A549 (cell line): ENCODE measurements around the gene MEPCE. TPM values are rescaled to one million over a fixed set of nuclear protein-coding genes. Genes with fewer than 3 reads are reported as not detected.

Source experiments
- ATAC-seq, 2 experiments: fragments of 200-7000 bp in 1 of 2; fragments of >200 bp in 1 of 2; cut with Nextera tagmentation in 1 of 2; cut with Tn5 transposase in 1 of 2; 3 replicates each; pipeline versions ENCODE4 v1.8.0 to v1.9.1; 2018 to 2020; ENCODE audit warnings: mild to moderate bottlenecking in 1 of 2, moderate library complexity in 1 of 2
- CTCF ChIA-PET: fragments of 300-600 bp; sonication (Branson Sonifier 250); formaldehyde crosslinking; extraction: SDS; loops from one replicate; lab custom pipeline; 2021; ENCODE audit warnings: antibody characterized with exemption, inconsistent platforms; lab: Yijun Ruan, JAX
- POLR2A ChIA-PET: fragments of 350-600 bp; formaldehyde crosslinking; extraction: SDS; loops from one replicate; lab custom pipeline; 2021; ENCODE audit warnings: antibody characterized with exemption, inconsistent platforms; lab: Yijun Ruan, JAX
- DNase-seq, 2 experiments: peaks; one replicate each; pipeline versions ENCODE4 v3.0.0 to v3.0.0-alpha.2; 2011 to 2016; ENCODE audit warnings: low read depth in 1 of 2, low spot score in 1 of 2
- FAIRE-seq: peaks from 2 replicates; lab custom pipeline; 2011; peaks lifted over from hg19 to GRCh38; lab: Jason Lieb, UNC
- H3K27ac ChIP-seq, 2 experiments: fragments of >200 bp; sonication (Bioruptor Twin); formaldehyde crosslinking; 3 replicates each; pipeline ENCODE4 v1.5.1; 2016 to 2017
- H3K4me1 ChIP-seq: fragments of >200 bp; sonication (Bioruptor Twin); formaldehyde crosslinking; 3 replicates; pipeline ENCODE4 v1.6.1; 2016
- H3K4me2 ChIP-seq: fragments of >200 bp; sonication (Bioruptor Twin); formaldehyde crosslinking; 3 replicates; pipeline ENCODE4 v1.6.1; 2016
- H3K4me3 ChIP-seq: fragments of >200 bp; sonication (Bioruptor Twin); formaldehyde crosslinking; 3 replicates; pipeline ENCODE4 v1.5.1; 2016
- H3K9me3 ChIP-seq: fragments of >200 bp; sonication (Bioruptor Twin); formaldehyde crosslinking; 3 replicates; pipeline ENCODE4 v1.6.1; 2016
- BCL3 ChIP-seq: fragments of >200 bp; sonication (Bioruptor Twin); formaldehyde crosslinking; IDR thresholded peaks from 3 replicates; pipeline ENCODE4 v1.6.1; 2016
- BHLHE40 ChIP-seq: IDR thresholded peaks from 2 replicates; pipeline ENCODE4 v1.6.1; 2012; ENCODE audit warnings: low read depth, low read length, inconsistent platforms
- CBX8 ChIP-seq: fragments of 200-600 bp; sonication (generic); IDR thresholded peaks from 2 replicates; pipeline ENCODE4 v1.6.1; 2016
- CHD2 ChIP-seq: fragments of 150-350 bp; IDR thresholded peaks from 2 replicates; pipeline ENCODE4 v1.6.1; 2014; ENCODE audit warnings: low read length; ENCODE audit not compliant: partially characterized antibody
- EHMT2 ChIP-seq: fragments of 200-600 bp; sonication (generic); IDR thresholded peaks from 2 replicates; pipeline ENCODE4 v1.6.1; 2016; ENCODE audit warnings: antibody characterized with exemption, low read depth, mild to moderate bottlenecking, moderate library complexity
- EP300 ChIP-seq, 2 experiments: fragments of >200 bp; sonication (Bioruptor Twin); formaldehyde crosslinking; IDR thresholded peaks; 2 replicates in 1 of 2; 3 replicates in 1 of 2; pipeline ENCODE4 v1.6.1; 2016 to 2017
- ESRRA ChIP-seq: fragments of 150-350 bp; IDR thresholded peaks from 2 replicates; pipeline ENCODE4 v1.6.1; 2014; ENCODE audit warnings: mild to moderate bottlenecking, low read length, borderline replicate concordance
- FOXS1 ChIP-seq: fragments of 250-450 bp; sonication (Bioruptor Pico); IDR thresholded peaks from 2 replicates; pipeline ENCODE4 v1.5.0; 2020; ENCODE audit warnings: mild to moderate bottlenecking, moderate library complexity
- GATA3 ChIP-seq: IDR thresholded peaks from 2 replicates; pipeline ENCODE4 v1.6.1; 2012; ENCODE audit warnings: borderline replicate concordance
- HDAC2 ChIP-seq: fragments of 200-600 bp; sonication (generic); IDR thresholded peaks from 2 replicates; pipeline ENCODE4 v1.6.1; 2016
- HEYL ChIP-seq: fragments of 250-450 bp; sonication (Bioruptor Pico); IDR thresholded peaks from 2 replicates; pipeline ENCODE4 v1.8.0; 2021; ENCODE audit warnings: mild to moderate bottlenecking, moderate library complexity
- JUNB ChIP-seq: fragments of >200 bp; sonication (Bioruptor Twin); formaldehyde crosslinking; IDR thresholded peaks from 2 replicates; pipeline ENCODE4 v1.6.1; 2016
- KDM5A ChIP-seq: fragments of 200-600 bp; sonication (generic); IDR thresholded peaks from 2 replicates; pipeline ENCODE4 v1.6.1; 2016; ENCODE audit warnings: antibody characterized with exemption, mild to moderate bottlenecking
- MAZ ChIP-seq: fragments of 150-350 bp; IDR thresholded peaks from 2 replicates; pipeline ENCODE4 v1.6.1; 2014; ENCODE audit warnings: antibody characterized with exemption, low read depth, low read length, borderline replicate concordance
- NPAS2 ChIP-seq: fragments of 250-450 bp; sonication (Bioruptor Pico); IDR thresholded peaks from 2 replicates; pipeline ENCODE4 v1.8.0; 2022; ENCODE audit warnings: mild to moderate bottlenecking, moderate library complexity, borderline replicate concordance
- POLR2A ChIP-seq: IDR thresholded peaks from 2 replicates; pipeline ENCODE4 v1.6.1; 2012; ENCODE audit warnings: mild to moderate bottlenecking, low read length
- POLR2AphosphoS2 ChIP-seq: conservative IDR thresholded peaks from 2 replicates; pipeline ENCODE4 v1.6.1; 2012; ENCODE audit warnings: low read length, improper control_type of control experiment, inconsistent platforms
- SMC3 ChIP-seq: fragments of >200 bp; sonication (Bioruptor Twin); formaldehyde crosslinking; IDR thresholded peaks from 3 replicates; pipeline ENCODE4 v1.6.1; 2018; ENCODE audit warnings: inconsistent platforms
- SREBF2 ChIP-seq: fragments of 450-650 bp; IDR thresholded peaks from 2 replicates; pipeline ENCODE4 v1.6.1; 2014; ENCODE audit warnings: mild to moderate bottlenecking, moderate library complexity
- TP53 ChIP-seq: fragments of 250-450 bp; sonication (Bioruptor Pico); IDR thresholded peaks from 2 replicates; pipeline ENCODE4 v1.5.0; 2021; ENCODE audit warnings: mild to moderate bottlenecking, moderate library complexity
- WGBS: methylation state at CpG from one replicate; pipeline ENCODE4 v1.1.6; 2017; ENCODE audit errors: missing lambda C conversion rate; 5-methylcytosine and 5-hydroxymethylcytosine counted together
- polyA plus RNA-seq, 4 experiments: library from polyadenylated mRNA; depleted of rRNA in 3 of 4; stranded (reverse); fragments of >200 nt; fragmentation: RNase III in 1 of 4; extraction: RNeasy Plus Mini Kit Qiagen cat#74134 plus additional on column Dnase treatment in 1 of 4; gene quantifications; 2 replicates in 3 of 4; 3 replicates in 1 of 4; pipeline ENCODE4 v1.2.3, GENCODE V29; 2011 to 2017
- TF ChIP-seq, protein P1 (sequence below): fragments of >200 bp; sonication (Bioruptor Twin); formaldehyde crosslinking; IDR thresholded peaks from 3 replicates; pipeline ENCODE4 v1.5.1; 2016

Gene MEPCE
- polyA plus RNA-seq, 2 of the 4 experiments (the other 2 are of a cell fraction): 10.0 to 38.4 TPM

- WGBS: 82% methylated on average over 6 of the region's 6 CpGs
- ChIA-PET CTCF (interaction anchor here (0.6 to 3.6 kb wide), 2 partner anchors 18 to 22 kb away, joined by 3 to 15 read pairs; no protein-coding TSS in a partner anchor), POLR2A (interaction anchor here (2.2 kb wide), 1 partner anchor 44 kb away, joined by 6 read pairs; the partner anchor contains the start of gene ZCWPW1)
- ATAC-seq (no peak), FAIRE-seq (no peak), DNase-seq (no peak)
- TF ChIP-seq NPAS2 (CRISPR knock-in tag) (no peak), GATA3 (no peak), ESRRA (no peak), MAZ (no peak), TP53 (CRISPR knock-in tag) (no peak), JUNB (no peak), BCL3 (no peak)
- TF ChIP-seq, protein P1, sequence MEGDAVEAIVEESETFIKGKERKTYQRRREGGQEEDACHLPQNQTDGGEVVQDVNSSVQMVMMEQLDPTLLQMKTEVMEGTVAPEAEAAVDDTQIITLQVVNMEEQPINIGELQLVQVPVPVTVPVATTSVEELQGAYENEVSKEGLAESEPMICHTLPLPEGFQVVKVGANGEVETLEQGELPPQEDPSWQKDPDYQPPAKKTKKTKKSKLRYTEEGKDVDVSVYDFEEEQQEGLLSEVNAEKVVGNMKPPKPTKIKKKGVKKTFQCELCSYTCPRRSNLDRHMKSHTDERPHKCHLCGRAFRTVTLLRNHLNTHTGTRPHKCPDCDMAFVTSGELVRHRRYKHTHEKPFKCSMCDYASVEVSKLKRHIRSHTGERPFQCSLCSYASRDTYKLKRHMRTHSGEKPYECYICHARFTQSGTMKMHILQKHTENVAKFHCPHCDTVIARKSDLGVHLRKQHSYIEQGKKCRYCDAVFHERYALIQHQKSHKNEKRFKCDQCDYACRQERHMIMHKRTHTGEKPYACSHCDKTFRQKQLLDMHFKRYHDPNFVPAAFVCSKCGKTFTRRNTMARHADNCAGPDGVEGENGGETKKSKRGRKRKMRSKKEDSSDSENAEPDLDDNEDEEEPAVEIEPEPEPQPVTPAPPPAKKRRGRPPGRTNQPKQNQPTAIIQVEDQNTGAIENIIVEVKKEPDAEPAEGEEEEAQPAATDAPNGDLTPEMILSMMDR: no peak
- Histone ChIP-seq H3K9me3 (no peaks in the 10 kb centered on the region), H3K27ac (no peak overlapping the region), H3K4me1 (no peaks in the 10 kb centered on the region), H3K4me2 (no peak overlapping the region), H3K4me3 (no peak overlapping the region)
These were observed 44.9 kb upstream of the MEPCE start for GRCh38 chr7:100384628-100385294.

- FAIRE-seq (no peak), ATAC-seq (no peak), DNase-seq (no peak)
- no peak overlapping the region for H3K4me2 ChIP-seq
- ChIA-PET CTCF (interaction anchor here (0.6 to 0.9 kb wide), 2 partner anchors 9 to 20 kb away, joined by 3 to 4 read pairs; no protein-coding TSS in a partner anchor), POLR2A (interaction anchor here (2.2 kb wide), 1 partner anchor 42 kb away, joined by 6 read pairs; the partner anchor contains the start of gene ZCWPW1)
- no peaks in the 10 kb centered on the region for H3K4me1 ChIP-seq
- H3K27ac ChIP-seq: no peak overlapping the region
- H3K9me3 ChIP-seq: no peaks in the 10 kb centered on the region
- TF ChIP-seq SREBF2 (no peak), CBX8 (no peak), SMC3 (no peak), CHD2 (no peak), NPAS2 (CRISPR knock-in tag) (no peak), MAZ (no peak), EP300 (IDR thresholded peaks at IDR 0.05) (no peak), BHLHE40 (no peak), HEYL (CRISPR knock-in tag) (no peak)
- H3K4me3 ChIP-seq: no peak overlapping the region
- 79% methylated on average over 5 of the region's 5 CpGs for WGBS
These were observed 42.7 kb upstream of the MEPCE start for GRCh38 chr7:100386940-100387339.

DNA sequence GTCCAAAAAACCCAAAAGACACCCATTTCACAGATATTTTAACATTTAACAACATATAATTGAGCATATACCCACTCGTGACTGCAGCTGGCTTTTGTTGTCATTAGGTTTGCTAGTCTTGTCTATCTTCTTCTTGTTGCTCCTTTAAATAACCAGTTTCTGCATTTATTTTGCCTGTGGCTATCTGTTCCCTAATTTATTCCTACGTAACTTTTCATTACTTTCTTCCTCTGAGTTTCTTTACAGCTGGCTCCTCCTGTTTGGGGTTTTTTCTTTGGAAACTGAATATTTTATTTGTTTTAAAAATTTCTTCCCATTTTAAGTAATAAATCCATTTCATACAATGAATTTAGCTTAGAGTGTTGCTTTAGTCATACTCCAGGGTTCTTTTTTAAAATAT lies 41.9 kb upstream of the MEPCE start:
- 62% methylated on average over 2 of the region's 2 CpGs for WGBS
- ChIA-PET POLR2A (no interaction called here), CTCF (interaction anchor here (0.7 to 0.9 kb wide), 2 partner anchors 19 to 21 kb away, joined by 3 to 4 read pairs; no protein-coding TSS in a partner anchor)
- no peak for ATAC-seq
- no peak for TF ChIP-seq KDM5A
- no peak for TF ChIP-seq POLR2A
- TF ChIP-seq EP300 (IDR thresholded peaks at IDR 0.05): no peak
- no peak for TF ChIP-seq FOXS1 (CRISPR knock-in tag)
- TF ChIP-seq POLR2AphosphoS2: no peak
- no peak for TF ChIP-seq EHMT2
- no peak for TF ChIP-seq HDAC2
- H3K4me2 ChIP-seq: no peak overlapping the region
- H3K4me3 ChIP-seq: no peak overlapping the region
- no peak for DNase-seq
- no peaks in the 10 kb centered on the region for H3K9me3 ChIP-seq
- no peaks in the 10 kb centered on the region for H3K4me1 ChIP-seq
- no peak overlapping the region for H3K27ac ChIP-seq
- no peak for FAIRE-seq
